ENCODE results near the gene NMS. TPM values are rescaled to one million over a fixed set of nuclear protein-coding genes. Genes with fewer than 3 reads are reported as not detected.
A peak's percentile ranks its signal among the peaks of the same experiment; 100 is the strongest.

The NMS gene
- total and polyA plus RNA-seq, 2 of the 13 experiments (the other 11 are each of a cell fraction or from before 2014, with no cell fraction given) = not detected

GRCh38 chr2:100470898-100471514 lies 724 bp downstream of the NMS start (continued):
- TF ChIP-seq DZIP1 (CRISPR knock-in tag; IDR thresholded peaks at IDR 0.05) = no peak
- peak; percentile 53; the same call in 1 of the 2 replicates for TF ChIP-seq ZNF746 (CRISPR knock-in tag; IDR thresholded peaks at IDR 0.05)
- no peak for TF ChIP-seq NBN (conservative IDR thresholded peaks at IDR 0.05)
- peak; percentile 58; the same call in 1 of the 2 replicates for TF ChIP-seq MEIS2 (CRISPR knock-in tag; IDR thresholded peaks at IDR 0.05)
- TF ChIP-seq ZNF407 (CRISPR knock-in tag; IDR thresholded peaks at IDR 0.05; ENCODE audit: not compliant biosample characterization) = no peak
- peak; percentile 47; the same call in 1 of the 2 replicates for TF ChIP-seq SAP130 (CRISPR knock-in tag; IDR thresholded peaks at IDR 0.05; ENCODE audit: low read depth)
- TF ChIP-seq ZNF644 (CRISPR knock-in tag; IDR thresholded peaks at IDR 0.05; ENCODE audit: low read depth) = no peak
- no peak for TF ChIP-seq HNRNPH1 (optimal IDR thresholded peaks at IDR 0.05; ENCODE audit: low read depth, low read length)
- no peak for TF ChIP-seq ZNF740 (CRISPR knock-in tag; IDR thresholded peaks at IDR 0.05)
- no peak for TF ChIP-seq ZNF276 (CRISPR knock-in tag; IDR thresholded peaks at IDR 0.05; ENCODE audit: low read depth)
- no peak for TF ChIP-seq CHD4 (IDR thresholded peaks at IDR 0.05; ENCODE audit: borderline replicate concordance, low read length)
- TF ChIP-seq ZNF607 (CRISPR knock-in tag; IDR thresholded peaks at IDR 0.05; ENCODE audit: borderline replicate concordance) = 0 out of 2 replicates have a peak, but pooled peaks have one; percentile 31
- peak; percentile 84; the same call in 1 of the 2 replicates for TF ChIP-seq HOXA5 (CRISPR knock-in tag; IDR thresholded peaks at IDR 0.05)
- TF ChIP-seq ZSCAN5A (CRISPR knock-in tag; IDR thresholded peaks at IDR 0.05; ENCODE audit: borderline replicate concordance) = no peak
